CD4-positive, alpha-beta T cell treated with Interleukin-4 for 4 hours (primary cell): ENCODE measurements around the gene TMEM52.

Experiments used
- DNase-seq: peaks from one replicate; pipeline ENCODE4 v3.0.0-alpha.2; 2020

Gene TMEM52

DNA sequence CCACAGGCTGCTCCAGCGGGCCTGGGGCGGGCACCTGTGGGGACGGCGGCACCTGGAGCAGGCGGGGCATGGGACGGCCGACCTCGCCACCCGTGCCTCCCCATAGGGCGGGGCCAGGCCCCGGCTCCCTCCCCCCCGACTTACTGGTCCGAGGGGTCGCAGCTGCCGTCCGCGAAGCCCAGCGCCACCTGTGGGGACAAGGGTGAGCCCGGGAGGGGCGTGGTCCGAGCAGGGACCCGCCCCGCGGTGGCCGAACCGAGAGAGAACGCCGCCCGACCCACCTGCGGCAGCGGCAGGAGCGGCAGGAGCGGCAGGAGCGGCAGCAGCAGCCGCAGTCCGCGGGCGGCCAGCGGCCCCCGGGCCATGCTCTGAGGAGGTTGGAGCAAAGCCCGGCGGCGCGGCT, at the start of gene TMEM52:
TSS of gene TMEM52 (minus strand) at position 379 of the 403 bp plus-strand sequence. CDS start at position 365, 14 bp downstream.
- DNase-seq, result no peak

DNA sequence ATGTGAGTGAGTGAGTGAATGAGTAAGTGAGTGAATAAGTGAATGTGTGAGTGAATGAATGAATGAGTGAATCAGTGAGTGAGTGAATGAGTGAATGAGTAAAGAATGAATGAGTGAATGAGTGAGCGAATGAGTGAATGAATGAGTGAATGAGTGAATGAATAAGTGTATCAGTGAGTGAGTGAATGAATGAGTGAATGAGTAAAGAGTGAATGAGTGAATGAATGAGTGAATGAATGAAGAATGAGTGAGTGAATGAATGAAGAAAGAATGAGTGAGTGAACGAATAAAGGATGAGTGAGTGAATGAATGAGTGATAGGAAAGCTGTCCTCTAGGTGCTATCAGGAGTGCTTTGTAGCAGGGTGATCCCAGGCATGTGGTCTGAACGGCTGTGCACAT, 48.8 kb upstream of the TMEM52 start:
- no peak for DNase-seq

DNA sequence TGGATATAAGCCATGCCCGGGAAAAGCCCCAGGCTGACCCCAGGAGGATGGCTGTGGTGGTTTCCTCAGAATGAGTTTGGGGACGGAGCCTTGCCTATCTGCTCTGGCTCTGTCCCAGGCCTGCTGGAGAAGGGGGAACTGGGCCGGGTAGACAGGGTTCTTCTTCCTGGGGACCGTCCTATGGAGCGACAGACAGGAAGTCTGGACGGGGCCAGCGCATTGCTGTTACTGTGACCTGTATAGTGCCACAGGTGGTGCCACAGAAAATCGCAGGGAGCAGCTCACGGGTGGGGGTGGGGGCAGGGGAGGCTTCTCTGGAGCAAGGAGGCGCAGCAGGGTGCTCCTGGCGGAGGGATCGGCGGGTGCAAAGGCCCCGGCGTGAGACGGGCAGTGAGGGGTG, 48.1 kb upstream of the TMEM52 start:
- no peak for DNase-seq

DNA sequence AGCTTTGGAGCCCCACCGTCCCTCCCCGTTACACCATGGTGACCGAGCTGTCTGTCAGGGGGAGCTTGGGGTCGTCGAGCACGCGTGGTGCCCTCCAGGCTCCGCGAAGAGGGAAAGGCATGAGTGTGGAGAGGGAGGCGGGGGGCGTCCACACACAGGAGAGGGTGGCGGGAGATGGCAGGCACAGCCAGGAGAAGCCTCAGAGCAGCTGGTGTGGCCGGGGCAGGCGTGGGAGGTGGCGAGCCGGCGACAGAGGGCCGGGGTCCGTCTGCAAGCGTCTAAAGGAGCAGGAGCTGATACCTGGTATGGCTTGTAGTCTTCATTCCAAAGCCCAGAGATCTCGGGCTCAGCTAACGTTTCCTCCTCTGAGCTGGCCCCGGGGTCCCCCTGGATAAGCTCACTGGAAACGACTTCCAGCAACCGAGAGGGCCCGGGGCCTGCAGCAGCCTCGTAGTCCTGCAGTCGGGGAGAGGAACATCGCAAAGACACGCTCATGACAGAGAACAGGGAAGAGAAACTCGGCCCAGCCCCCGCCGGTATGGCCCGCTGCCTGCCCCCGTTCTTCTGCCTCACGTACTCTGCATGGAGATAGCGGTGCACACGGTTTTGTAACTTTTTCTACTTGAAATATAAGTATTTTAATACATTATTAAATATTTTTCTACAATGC, 47.1 kb upstream of the TMEM52 start:
- DNase-seq, result no peak

DNA sequence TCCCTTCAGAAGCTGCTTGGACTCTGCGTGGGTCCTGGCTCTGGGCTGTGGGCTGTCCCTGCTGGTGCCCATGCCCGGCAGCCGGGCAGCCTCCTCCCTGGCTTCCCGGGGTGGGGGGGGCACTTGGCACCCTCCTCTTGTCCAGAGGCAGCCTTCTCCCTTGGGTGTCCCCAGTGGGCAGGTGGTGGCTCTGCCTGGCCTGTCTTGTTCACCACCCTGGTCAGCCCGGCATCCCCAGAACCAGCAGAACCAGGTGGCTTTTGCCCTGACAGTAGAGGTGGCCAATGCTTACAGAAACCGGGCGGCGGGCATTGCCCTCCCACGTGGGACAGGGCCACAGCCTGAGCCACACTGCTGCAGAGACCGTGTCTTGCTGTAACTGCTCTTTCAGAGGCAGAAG, 46.5 kb upstream of the TMEM52 start:
- DNase-seq, result no peak

DNA sequence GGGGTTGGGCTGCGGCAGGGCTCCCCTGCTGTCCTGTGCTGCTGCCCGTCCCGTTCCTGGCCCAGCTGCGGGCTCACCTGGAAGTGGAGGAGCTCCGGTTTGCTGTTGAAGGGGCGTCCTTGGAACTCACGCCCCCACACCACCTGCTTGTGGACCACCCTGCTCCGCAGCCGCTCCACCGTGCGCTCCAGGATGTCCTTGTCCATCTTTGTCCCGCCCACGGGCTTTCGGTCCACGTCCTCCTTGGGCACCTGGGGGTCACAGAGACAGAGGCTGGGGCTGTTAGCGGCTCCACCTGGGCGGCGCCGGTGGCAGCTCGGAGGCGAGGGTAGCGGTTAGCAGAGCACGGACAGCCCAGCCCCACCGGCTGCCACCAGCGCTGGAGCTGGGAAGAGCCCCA, 45.7 kb upstream of the TMEM52 start:
- no peak for DNase-seq

DNA sequence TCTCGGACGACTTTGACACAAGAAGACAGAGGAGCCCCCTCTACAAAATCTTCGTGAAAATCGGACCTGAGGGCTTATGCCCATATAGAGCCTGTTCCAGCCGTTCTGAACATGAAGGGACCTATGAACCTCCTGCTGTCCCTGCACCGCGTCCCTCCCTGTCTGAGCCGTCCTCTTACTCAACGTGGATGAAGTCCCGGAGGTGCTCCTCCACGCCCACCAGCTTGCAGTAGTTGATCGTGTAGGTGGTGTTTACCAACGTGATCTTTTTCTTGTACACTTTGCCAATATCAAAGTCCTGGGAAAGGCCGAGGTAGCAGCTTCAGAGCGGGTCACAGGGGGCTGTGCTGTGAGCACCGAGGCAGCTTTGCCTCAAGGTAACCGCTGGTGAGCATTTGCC, 44.5 kb upstream of the TMEM52 start:
- no peak for DNase-seq

DNA sequence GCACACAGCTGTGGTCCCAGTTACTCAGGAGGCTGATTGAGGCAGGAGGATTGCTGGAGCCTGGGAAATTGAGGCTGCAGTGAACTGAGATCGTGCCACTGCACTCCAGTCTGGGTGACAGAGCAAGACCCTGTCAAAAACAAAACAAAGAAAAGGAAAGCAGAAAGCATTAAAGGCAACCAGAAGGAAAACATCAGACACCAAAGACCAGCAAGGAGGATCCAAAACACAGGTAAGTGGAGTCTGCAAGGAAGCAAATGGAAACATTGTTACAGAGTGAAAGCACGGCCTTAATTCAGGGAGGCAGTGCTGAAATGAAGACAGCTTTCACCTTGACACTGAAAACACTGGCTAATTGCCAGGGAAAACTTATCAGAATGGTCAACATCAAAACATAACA, 43.7 kb upstream of the TMEM52 start:
- DNase-seq, result no peak

DNA sequence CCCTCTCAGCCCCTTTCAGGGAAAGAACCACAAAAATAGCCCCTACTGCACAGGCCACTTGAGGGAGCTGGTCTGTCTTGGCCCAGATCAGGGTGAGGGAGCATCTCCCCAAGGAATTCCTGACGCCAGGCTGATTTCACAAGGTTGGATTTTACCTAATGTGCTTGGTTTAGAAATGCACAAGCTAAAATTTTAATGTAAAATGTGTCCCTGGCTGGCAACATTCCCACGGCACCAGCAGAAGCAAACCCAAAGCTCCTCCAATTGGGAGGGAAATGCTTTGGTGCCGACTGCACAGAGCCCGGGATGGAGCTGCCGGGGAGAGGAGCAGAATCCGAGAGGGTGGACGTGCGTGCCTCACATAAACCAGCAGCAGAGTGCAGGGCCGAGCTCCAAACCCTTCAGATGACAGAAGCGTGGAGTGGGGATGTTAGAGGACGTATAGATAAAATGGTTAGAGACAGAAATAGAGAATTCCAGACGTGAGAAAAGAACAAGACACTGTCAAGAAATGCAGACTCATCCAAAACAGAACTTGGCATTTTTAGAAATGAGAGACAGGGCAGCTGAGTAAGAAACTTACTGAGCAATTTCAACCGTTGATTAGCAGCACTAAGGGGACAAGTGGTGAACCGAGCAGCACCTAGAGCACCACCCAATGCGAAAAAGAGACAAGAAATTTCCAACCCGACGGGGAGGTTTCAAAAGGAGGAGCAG, 41.6 kb upstream of the TMEM52 start:
- no peak for DNase-seq

DNA sequence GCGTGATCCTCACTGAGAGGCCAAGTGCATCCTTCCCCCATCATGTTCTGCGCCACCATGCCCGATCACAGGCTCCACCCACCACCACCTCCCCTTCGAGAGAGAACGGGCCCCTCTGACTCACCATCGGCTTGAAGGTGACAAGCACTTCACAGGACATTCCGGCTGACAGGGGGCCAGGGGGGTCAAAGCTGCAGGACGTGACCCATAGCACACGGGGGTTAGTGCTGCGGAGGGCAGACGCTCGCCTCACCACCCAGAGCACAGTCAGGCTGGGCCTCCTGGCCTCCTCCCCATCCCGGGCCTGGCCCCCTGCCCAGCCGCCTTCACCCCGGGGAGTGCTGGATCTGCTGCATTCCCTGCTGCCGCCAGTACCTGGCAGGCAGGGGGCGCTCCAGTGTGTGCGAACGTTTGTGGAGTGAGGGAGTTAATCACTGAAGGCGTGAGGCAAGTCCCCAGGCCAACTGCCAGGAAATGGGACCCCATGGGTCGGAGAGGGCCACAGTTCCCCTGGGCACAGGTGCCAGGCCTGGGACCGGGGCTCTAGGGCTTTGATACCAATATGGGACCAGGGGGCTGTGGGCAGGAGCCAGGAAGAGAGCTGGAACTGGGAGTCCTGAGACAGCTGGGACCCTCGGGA, 40.9 kb upstream of the TMEM52 start:
- DNase-seq, result peak; percentile 39

DNA sequence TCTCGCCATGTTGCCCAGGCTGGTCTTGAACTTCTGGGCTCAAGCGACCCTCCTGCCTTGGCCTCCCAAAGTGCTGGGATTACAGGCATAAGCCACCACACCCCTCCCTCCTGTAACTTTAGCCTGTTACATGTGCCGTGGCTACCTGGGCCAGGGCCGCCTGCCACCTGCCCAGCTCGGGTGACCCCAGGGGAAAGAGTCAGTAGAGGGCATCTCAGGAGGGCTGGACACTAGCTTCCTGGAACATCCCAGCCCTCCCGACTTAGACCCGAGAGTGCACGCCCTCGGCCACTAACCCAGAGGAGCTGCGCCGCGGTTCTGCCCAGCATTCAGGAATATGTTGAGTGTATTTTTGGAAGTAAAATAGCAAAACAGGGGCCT, 40.4 kb upstream of the TMEM52 start:
- DNase-seq, result no peak

DNA sequence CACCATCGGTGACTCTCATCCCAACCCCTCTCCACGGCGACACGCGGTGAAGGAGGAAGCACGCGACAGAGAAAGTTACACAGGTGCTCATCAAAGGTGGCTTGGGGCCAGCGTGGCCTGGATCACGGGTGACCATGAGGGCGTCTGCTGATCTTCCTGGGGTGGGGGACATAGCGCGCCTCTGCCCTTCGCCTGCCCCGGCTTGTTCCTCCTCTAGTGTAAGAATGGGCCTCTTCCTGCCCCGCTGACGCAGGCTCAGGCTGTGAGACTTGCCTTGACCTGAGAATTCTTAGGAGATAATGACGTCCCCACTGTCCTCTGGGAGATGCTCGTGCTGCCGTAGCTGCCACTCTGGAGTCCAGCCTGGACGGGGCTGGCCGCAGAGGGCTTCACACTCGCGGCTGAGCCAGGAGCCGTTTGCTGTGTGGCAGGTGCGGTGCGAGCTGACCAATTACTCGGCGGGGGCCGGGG, 39.0 kb upstream of the TMEM52 start:
- DNase-seq, result no peak

DNA sequence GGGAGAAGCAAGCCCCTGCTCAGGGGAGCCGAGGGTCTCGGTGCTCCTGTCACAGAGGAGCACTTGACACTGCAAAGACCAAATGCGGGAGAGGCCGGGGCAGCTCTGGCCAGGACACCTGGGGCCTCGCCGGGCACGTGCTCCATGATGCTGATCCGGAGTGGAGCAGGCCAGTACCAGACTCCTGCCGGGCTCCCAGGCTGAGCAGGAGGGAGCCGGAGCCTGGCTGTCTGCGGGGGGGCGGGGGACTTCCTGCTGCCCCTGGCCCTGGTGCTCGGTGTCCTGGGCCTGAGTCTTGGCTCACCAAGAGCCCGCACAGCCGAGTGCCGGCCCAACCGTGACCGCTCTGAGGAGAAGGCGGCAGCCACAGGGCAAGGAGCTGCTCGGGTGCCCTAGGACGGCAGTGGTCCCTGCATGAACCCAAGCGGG, 38.5 kb upstream of the TMEM52 start:
- DNase-seq, result no peak

DNA sequence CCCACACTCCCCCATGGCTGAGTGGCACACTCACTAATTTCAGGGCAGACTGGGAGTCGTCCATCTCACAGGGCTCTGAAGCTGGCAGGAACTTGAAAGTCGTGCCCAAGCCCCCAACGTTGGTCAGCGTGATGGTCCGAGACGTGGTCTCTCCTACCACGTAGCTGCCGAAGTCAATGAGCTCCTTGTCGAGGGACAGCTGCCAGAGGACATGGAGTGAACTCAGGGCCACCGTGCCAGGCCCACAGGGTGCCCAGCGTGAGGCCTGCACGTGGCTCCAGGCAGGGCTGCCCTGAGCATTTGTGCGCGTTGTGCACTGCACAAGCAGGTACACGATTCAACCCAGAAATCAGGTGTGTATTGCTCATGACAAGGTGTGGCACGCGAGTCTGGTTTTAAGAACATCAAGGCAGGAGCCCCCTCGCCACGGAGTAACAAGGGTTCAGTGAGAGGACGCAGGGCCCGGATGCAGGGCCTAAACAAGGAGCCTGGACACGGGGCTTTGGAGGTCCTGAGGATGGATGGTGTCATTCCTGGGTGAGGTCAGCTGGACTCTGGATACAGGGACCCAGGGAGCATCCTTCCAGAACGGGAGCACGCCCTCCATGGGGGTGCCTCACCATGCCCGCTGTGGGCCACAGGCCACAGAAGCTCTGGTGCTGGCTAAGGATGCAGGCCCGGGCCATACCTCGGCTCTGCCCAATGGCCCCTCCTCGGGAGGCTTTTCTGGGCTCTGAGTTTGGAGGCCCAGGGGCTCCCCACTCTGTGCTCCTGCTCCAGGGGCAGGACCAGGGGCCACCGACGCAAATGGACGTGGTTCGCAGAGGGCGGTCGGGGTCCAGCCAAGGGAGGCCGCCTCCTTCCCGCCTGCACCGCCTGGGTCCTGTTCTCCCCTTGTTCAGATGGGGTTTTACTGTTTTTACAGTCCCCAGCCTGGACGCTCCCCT, 37.8 kb upstream of the TMEM52 start:
- no peak for DNase-seq

DNA sequence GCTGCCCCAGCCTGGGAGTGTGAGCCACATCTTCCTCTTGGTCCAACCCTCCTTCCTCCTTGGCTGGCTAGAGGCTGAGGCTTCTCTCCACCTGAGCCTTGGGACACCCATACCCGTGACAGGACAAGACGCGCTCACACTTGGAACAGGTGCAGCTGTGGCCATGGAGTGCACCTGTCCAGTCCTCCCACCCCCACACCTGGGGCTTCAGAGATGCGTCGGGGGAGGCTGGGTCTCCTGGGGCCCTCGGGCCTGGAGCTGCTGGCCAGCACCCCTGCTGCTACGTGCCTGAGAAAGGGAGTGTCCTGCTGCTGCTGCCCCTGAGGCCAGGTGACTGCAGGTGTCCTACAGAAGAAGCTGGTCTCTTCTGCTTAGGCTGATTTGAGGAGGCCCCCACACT, 37.0 kb upstream of the TMEM52 start:
- DNase-seq, result no peak

DNA sequence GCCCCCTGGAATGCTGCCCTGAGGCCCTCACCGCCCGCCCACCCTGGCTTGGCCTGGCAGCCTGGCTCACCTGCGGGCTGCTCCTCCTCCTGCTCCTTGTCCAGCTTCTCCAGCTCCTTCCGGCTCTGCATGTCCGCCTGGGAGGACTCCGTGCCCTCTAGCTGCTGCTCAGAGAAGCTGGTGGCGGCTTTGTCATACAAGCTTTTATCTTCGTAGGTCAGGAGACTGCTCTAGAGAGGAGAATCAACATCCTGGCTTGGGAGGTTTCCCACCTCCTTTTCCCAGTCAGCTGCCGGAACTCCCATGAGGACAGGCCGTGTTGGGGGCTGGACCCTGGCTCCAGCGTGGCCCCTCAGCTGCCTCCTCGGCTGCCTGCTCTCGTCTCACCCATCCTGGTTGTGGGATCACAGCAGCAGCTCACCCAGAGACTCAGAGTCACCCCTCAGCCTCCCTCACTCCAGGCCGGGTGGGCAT, 36.6 kb upstream of the TMEM52 start:
- DNase-seq, result no peak

DNA sequence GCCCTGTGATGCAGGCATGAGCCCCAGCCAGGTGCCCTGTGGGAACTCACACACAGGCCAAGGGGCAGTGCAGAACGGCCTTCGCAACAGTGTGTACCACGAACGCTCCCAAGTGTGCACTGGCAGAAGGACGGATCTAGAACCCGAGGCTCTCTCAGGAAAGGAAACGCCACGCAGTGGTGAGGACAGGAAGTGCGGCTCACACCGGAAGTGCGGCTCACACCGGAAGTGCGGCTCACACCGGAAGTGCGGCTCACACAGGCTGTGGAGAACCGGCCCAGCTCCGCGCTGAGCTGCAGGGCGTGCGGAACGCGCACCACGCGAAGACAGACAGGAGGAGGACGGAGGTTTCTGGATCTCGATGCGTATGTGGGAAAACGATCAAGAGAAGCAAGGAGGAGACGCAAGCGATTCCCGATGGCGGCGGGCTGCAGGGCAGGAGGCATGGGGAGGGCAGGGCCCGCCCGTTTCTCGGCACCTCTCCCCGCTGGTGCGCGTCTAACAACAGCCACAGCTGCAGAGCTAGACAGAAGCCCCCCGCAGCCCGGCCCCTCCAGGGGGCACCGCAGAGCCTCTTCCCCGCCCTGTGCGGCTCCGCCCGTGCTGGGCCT, 35.9 kb upstream of the TMEM52 start:
- no peak for DNase-seq

DNA sequence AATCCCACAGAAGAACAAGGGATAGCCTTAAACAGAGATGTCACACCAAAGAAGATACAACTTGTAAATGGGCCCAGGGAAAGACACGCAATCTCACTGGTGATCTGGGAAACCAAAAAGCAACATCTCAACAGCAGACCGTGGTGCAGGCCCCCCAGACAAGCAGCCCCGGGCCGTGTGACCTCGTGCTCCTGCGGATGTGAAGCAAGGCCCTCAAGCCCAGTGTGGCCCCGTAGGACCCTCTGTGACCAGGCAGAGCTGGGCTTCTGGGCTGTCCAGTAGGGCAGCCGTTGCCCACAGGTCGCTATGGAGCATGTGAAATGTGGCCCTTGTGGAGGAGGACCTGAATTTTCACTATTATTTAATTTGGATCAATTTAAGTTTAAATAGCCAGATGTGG, 34.9 kb upstream of the TMEM52 start:
- no peak for DNase-seq

DNA sequence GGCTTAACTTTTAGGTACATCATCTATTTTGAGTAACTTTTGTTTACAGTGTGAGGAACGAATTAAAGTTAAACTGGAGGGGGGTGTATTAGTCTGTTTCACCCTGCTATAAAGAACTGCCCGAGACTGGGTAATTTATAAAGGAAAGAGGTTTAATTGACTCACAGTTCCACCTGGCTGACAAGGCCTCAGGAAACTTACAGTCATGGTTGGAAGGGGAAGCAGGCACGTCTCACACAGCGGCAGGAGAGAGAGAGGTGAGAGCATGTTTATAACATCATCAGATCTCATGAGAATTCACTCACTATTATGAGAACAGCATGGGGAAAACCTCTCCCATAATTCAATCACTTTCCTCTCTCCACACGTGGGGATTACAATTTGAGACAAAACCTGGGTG, 31.9 kb upstream of the TMEM52 start:
- DNase-seq, result no peak

DNA sequence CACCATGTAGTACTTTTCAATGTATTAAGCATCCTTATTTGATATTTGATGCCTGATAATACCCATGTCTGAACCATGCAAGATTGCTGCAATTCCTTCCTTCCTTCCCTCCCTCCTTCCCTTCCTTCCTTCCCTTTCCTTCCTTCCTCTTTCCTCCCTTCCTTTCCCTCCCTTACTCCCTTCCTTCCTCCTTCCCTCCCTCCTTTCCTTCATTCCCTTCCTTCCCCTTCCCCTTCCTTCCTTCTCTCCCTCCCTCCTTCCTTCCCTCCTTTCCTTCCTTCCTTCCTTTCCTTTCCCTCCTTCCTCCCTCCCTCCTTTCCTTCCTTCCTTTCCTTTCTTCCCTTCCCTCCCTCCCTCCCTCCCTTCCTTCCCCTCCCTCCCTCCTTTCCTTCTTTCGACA, 29.7 kb upstream of the TMEM52 start:
- DNase-seq, result no peak

DNA sequence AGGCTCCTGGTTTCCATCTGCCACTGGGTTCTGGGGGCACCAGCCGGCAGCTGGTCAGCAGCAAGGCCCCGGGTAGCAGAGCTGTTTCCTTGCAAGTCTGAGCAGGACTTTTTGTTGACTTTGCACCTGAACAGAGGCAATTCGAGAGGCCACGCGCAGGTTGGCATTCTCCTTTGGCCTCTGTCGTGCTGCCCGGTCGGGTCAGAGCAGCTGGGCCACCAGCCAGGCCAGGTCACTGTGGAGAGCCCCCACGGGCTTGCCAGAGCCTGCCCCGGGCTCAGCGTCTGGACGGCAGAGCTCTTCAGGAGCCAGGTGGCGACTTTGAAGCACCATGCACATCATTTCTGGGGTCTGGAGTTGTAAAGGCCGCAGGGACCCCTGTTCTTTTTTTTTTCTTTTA, 28.4 kb upstream of the TMEM52 start:
- DNase-seq, result no peak

DNA sequence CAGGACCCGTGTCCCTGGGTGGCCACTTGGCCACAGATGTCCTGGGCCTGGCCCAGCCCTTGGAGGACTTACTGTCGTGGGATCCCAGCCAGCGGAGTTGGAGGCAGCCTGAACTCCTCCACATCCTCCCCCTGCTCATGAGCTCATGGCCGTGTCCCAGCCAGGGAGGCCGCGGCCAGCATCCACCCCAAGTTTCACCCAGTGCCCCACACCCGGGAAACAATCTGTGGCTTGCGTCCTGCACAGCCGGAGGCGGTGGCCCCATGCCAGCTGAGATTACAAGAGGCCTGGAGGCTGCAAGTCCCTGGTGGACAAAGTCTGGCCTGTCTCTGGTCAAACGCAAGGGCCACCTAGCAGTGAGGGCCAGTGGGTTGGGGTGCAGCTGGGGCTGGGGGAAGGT, 27.5 kb upstream of the TMEM52 start:
- no peak for DNase-seq
